Measurements from ENCODE around the gene SIAE. TPM values are rescaled to one million over a fixed set of nuclear protein-coding genes. Genes with fewer than 3 reads are reported as not detected.

SIAE gene
- total and polyA plus RNA-seq, 9 donors, result 2.3 to 18.8 (median 8.1) TPM

DNA sequence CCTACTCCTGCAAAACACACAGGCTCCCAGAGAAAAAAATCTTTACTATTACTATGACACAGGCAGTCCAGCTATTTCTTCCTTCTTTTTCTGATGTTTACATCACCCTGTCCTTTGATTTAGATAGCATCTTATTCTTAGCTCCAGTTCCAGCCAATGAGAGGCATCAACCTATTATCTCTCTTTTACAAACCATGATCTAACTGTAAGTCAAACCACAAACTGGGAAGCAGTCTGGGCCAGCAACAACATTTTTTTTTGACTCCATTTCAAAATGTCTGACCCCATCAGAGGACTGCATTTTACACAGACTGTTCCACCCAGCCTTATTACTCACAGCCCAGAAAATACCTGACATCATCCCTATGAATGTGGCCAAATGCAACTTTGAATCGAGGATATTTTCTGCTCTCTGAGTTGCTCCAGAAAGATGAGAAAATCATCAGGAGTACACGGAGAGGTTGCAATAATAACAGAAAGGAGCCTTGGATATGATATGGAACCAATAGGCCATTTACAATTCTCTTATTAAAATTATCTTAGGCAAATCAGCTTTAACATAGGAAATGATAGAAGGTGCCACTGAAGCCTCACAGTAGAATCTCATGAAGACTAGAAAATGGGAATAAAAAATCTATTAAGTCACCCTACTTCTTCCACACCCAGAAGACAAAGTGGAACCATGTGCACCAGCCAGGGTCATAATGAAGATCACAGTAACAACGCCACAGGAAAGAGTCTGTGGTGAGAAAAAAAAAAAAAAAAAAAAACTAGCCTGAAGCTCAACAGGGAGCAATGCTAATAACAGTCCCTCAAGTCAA, 29.7 kb downstream of the SIAE start:
- Histone ChIP-seq H3K9me3 (no peaks in the 10 kb centered on the region), H3K27me3 (no peaks in the 10 kb centered on the region), H3K4me3 (no peak overlapping the region), H3K27ac (no peak overlapping the region), H3K4me1 (ENCODE audit: insufficient read depth) (no peaks in the 10 kb centered on the region), H3K36me3 (no peaks in the 10 kb centered on the region)
- WGBS, 3 donors, result 28 to 35% (median 32%) methylated on average over 3 of the region's 3 CpGs
- TF ChIP-seq CTCF (IDR thresholded peaks at IDR 0.05), result no peak
- TF ChIP-seq EP300 (IDR thresholded peaks at IDR 0.05), result no peak
- TF ChIP-seq POLR2A (IDR thresholded peaks at IDR 0.05), result no peak
- DNase-seq, result no peak
- intact Hi-C loops (cut with DNase I), result no loop called here

DNA sequence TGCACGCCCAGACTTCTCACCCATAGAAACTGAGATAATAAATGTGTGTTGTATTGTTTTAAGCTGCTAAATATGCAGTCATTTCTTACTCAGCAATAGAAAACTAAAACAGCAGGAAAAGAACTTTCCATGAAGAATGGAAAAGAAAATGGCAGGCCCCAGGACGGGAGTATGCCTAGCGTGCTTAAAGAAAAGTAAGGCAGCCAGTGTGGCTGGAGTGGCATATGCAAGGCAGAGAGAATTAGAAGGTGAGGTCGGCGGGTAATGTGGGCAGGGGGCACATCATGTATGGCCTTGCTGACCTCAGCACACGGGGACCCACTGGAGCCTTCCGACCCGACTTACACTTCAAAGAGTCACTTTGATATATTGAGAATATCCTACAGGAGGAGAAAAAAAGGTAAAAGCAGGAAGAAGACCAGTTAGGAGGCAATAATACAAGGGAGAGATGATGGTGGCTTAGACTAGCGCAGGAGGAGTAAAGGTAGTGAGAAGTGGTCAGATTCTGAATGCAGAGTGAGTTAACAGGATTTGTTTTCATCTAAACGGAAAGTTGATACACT, 30.4 kb downstream of the SIAE start:
- 70 to 80% (median 72%) methylated on average over 10 of the region's 10 CpGs for WGBS, 3 donors

DNA sequence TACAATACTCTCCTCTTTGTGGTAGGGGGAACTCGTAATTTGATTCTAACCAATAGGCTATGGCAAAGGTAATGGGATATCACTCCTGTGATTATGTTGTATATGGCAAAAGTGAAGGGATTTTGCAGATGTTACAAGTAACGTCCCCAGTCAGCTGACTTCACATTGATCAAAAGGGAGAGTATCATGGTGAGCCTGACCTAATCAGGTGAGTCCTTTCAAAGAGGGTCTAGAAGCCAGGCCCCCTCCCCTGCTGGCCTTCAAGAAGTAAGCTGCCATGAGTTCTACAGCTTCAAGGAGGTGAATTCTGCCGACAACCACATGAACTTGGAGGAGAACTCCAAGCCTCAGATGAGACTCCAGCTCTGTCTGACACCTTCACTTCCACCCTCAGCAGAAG, 30.9 kb downstream of the SIAE start:
- no peaks in the 10 kb centered on the region for H3K4me1 ChIP-seq (ENCODE audit: insufficient read depth)
- DNase-seq, result no peak
- WGBS, 3 donors, result 82 to 92% (median 90%) methylated on average over 3 of the region's 3 CpGs
- intact Hi-C loops (cut with DNase I), result no loop called here
- no peak for TF ChIP-seq POLR2A (IDR thresholded peaks at IDR 0.05)
- no peak for TF ChIP-seq EP300 (IDR thresholded peaks at IDR 0.05)
- no peak for TF ChIP-seq CTCF (IDR thresholded peaks at IDR 0.05)
- H3K27me3 ChIP-seq, result no peaks in the 10 kb centered on the region
- no peak overlapping the region for H3K27ac ChIP-seq
- H3K36me3 ChIP-seq, result no peaks in the 10 kb centered on the region
- no peak overlapping the region for H3K4me3 ChIP-seq
- H3K9me3 ChIP-seq, result no peaks in the 10 kb centered on the region

More for the DNA sequence above, 30.4 kb downstream of the SIAE start:
- TF ChIP-seq POLR2A (IDR thresholded peaks at IDR 0.05) (no peak), EP300 (IDR thresholded peaks at IDR 0.05) (no peak), CTCF (IDR thresholded peaks at IDR 0.05) (no peak)
- no peak overlapping the region for H3K27ac ChIP-seq
- no peak for DNase-seq
- no peaks in the 10 kb centered on the region for H3K4me1 ChIP-seq (ENCODE audit: insufficient read depth)
- no peaks in the 10 kb centered on the region for H3K27me3 ChIP-seq
- no peaks in the 10 kb centered on the region for H3K36me3 ChIP-seq
- H3K4me3 ChIP-seq, result no peak overlapping the region
- H3K9me3 ChIP-seq, result no peaks in the 10 kb centered on the region
- intact Hi-C loops (cut with DNase I), result no loop called here

- WGBS, 3 donors, result 80 to 82% (median 81%) methylated on average over 5 of the region's 5 CpGs
- Histone ChIP-seq H3K4me1 (ENCODE audit: insufficient read depth) (no peaks in the 10 kb centered on the region), H3K9me3 (no peaks in the 10 kb centered on the region), H3K27me3 (no peaks in the 10 kb centered on the region), H3K36me3 (no peaks in the 10 kb centered on the region), H3K4me3 (no peak overlapping the region), H3K27ac (no peak overlapping the region)
- TF ChIP-seq CTCF (IDR thresholded peaks at IDR 0.05), result no peak
- TF ChIP-seq EP300 (IDR thresholded peaks at IDR 0.05), result no peak
- TF ChIP-seq POLR2A (IDR thresholded peaks at IDR 0.05), result no peak
- DNase-seq, result no peak
- intact Hi-C loops (cut with DNase I), result no loop called here
Measured at GRCh38 chr11:124640666-124641065, 32.9 kb downstream of the SIAE start.
